Fibroblast of lung (primary cell): ENCODE results near the gene POLR1G. TPM values are rescaled to one million over a fixed set of nuclear protein-coding genes. Genes with fewer than 3 reads are reported as not detected.
"Not testable (repeated sequence)": the region's sequence is repeated elsewhere in the genome, so short reads cannot be mapped to it uniquely, and the experiment has no call there.

ENCODE experiments used
- DNase-seq, 2 donors: peaks; one replicate each; pipeline versions ENCODE4 v3.0.0 to v3.0.0-alpha.2; 2010; ENCODE audit warnings: low read depth in 2 of 2
- H2AFZ ChIP-seq: 2 replicates; pipeline ENCODE4 v1.5.1; 2012; ENCODE audit warnings: low read length, control low read depth, inconsistent platforms
- H3K27ac ChIP-seq: 2 replicates; pipeline ENCODE4 v1.5.1; 2011; ENCODE audit warnings: low read length, control low read depth; ENCODE audit not compliant: insufficient read depth
- H3K27me3 ChIP-seq: 2 replicates; pipeline ENCODE4 v1.5.1; 2011; ENCODE audit warnings: mild to moderate bottlenecking, low read length; ENCODE audit not compliant: control insufficient read depth, insufficient read depth
- H3K36me3 ChIP-seq: 2 replicates; pipeline ENCODE4 v1.5.1; 2011; ENCODE audit warnings: low read length; ENCODE audit not compliant: control insufficient read depth, insufficient read depth
- H3K4me1 ChIP-seq: 2 replicates; pipeline ENCODE4 v1.5.1; 2011; ENCODE audit warnings: low read length; ENCODE audit not compliant: control insufficient read depth, insufficient read depth; ENCODE audit errors: extremely low read depth
- H3K4me2 ChIP-seq: 2 replicates; pipeline ENCODE4 v1.5.1; 2011; ENCODE audit warnings: low read length, control low read depth; ENCODE audit not compliant: insufficient read depth; ENCODE audit errors: extremely low read depth
- H3K4me3 ChIP-seq, 4 experiments: fragments of 200-600 bp in 1 of 4; sonication (generic) in 1 of 4; replicated peaks in 1 of 4; 2 replicates each; pipeline ENCODE4 v1.5.1; 2011 to 2016; ENCODE audit warnings: low read length in 4 of 4, low read depth in 3 of 4, mild to moderate bottlenecking in 3 of 4, control low read depth in 2 of 4, inconsistent platforms in 1 of 4, mixed read lengths in 1 of 4; ENCODE audit not compliant: insufficient read depth in 1 of 4; ENCODE audit errors: control extremely low read depth in 1 of 4
- H3K79me2 ChIP-seq: 2 replicates; pipeline ENCODE4 v1.5.1; 2012; ENCODE audit warnings: mild to moderate bottlenecking, low read length, inconsistent platforms; ENCODE audit not compliant: control insufficient read depth, insufficient read depth
- H3K9ac ChIP-seq: 2 replicates; pipeline ENCODE4 v1.5.1; 2011; ENCODE audit warnings: mild to moderate bottlenecking, low read length, control low read depth; ENCODE audit not compliant: insufficient read depth
- H3K9me3 ChIP-seq: 2 replicates; pipeline ENCODE4 v1.5.1; 2012; ENCODE audit warnings: low read depth, low read length; ENCODE audit not compliant: control insufficient read depth, insufficient read depth
- H4K20me1 ChIP-seq: 2 replicates; pipeline ENCODE4 v1.5.1; 2011; ENCODE audit warnings: low read length; ENCODE audit not compliant: control insufficient read depth, insufficient read depth; ENCODE audit errors: extremely low read depth
- CTCF ChIP-seq, 2 donors: IDR thresholded peaks in 1 of 2; conservative IDR thresholded peaks in 1 of 2; 1 replicate in 1 of 2; 2 replicates in 1 of 2; pipeline ENCODE4 v1.5.1; 2011 to 2012; ENCODE audit warnings: low read length in 2 of 2, control low read depth in 1 of 2, inconsistent platforms in 1 of 2, low read depth in 1 of 2, mild to moderate bottlenecking in 1 of 2
- EZH2 ChIP-seq: IDR thresholded peaks from 2 replicates; pipeline ENCODE4 v1.5.1; 2012; ENCODE audit warnings: low read length, control low read depth, mild to moderate bottlenecking; ENCODE audit errors: missing control alignments
- polyA plus RNA-seq, 2 donors: library from polyadenylated mRNA; depleted of rRNA in 1 of 2; stranded (reverse) in 1 of 2; unstranded in 1 of 2; fragments of >200 nt; gene quantifications; 2 replicates each; pipeline ENCODE4 v1.2.1, GENCODE V29; 2011 to 2012; ENCODE audit warnings: missing spikeins in 1 of 2
- total RNA-seq: library from RNA; depleted of rRNA; stranded (reverse); fragments of >200 nt; gene quantifications from 2 replicates; pipeline ENCODE4 v1.2.1, GENCODE V29; 2014

Gene POLR1G
- total and polyA plus RNA-seq, 2 donors (not counting 1 experiment from before 2014, with no cell fraction given) = 3.6 to 4.7 TPM

GRCh38 chr19:45404557-45405434 is 1.6 kb upstream of the POLR1G start, which contains the start of gene PPP1R13L:
TSS of gene PPP1R13L (minus strand) at chr19:45405069. CDS start at chr19:45398318, 6,751 bp downstream.
- H3K27ac ChIP-seq = peak within 1 kb of the TSS; percentile 98
- no peaks in the 10 kb centered on the region for H4K20me1 ChIP-seq
- peak within 1 kb of the TSS; percentile 98 for H3K4me2 ChIP-seq
- peak within 1 kb of the TSS; percentile 68 to 96 (median 94) for H3K4me3 ChIP-seq
- no peaks in the 10 kb centered on the region for H3K9me3 ChIP-seq
- H3K9ac ChIP-seq = peak within 1 kb of the TSS; percentile 90
- no peaks in the 10 kb centered on the region for H3K27me3 ChIP-seq
- TF ChIP-seq EZH2 (no peak), CTCF (conservative IDR thresholded peaks at IDR 0.05 in 1 of 2, IDR thresholded peaks at IDR 0.05 in 1 of 2; ENCODE audit: low read depth in 1 of 2, low read length in 2 of 2) (no peak)
- peaks cover 8% of the 10 kb centered on the region for H3K4me1 ChIP-seq
- peaks cover 6% of the 10 kb centered on the region for H3K79me2 ChIP-seq
- H3K36me3 ChIP-seq = no peaks in the 10 kb centered on the region
- peak; percentile 53 to 82 for DNase-seq
- H2AFZ ChIP-seq = peak within 1 kb of the TSS; percentile 92

GRCh38 chr19:45405435-45406225 is 814 bp upstream of the POLR1G start:
- H3K79me2 ChIP-seq = peaks cover 6% of the 10 kb centered on the region
- peak overlapping the region; percentile 98 for H3K27ac ChIP-seq
- peak overlapping the region; percentile 92 for H2AFZ ChIP-seq
- H3K9me3 ChIP-seq = no peaks in the 10 kb centered on the region
- TF ChIP-seq CTCF (conservative IDR thresholded peaks at IDR 0.05 in 1 of 2, IDR thresholded peaks at IDR 0.05 in 1 of 2; ENCODE audit: low read depth in 1 of 2, low read length in 2 of 2) = no peak
- no peak for TF ChIP-seq EZH2
- no peaks in the 10 kb centered on the region for H3K36me3 ChIP-seq
- H4K20me1 ChIP-seq = no peaks in the 10 kb centered on the region
- H3K9ac ChIP-seq = peak overlapping the region; percentile 90
- no peaks in the 10 kb centered on the region for H3K27me3 ChIP-seq
- H3K4me1 ChIP-seq = peaks cover 8% of the 10 kb centered on the region
- peak overlapping the region; percentile 98 for H3K4me2 ChIP-seq
- DNase-seq = peak; percentile 85 to 87
- peak overlapping the region; percentile 68 to 96 (median 94) for H3K4me3 ChIP-seq

- Histone ChIP-seq H3K36me3 (no peaks in the 10 kb centered on the region), H3K4me1 (peaks cover 8% of the 10 kb centered on the region), H2AFZ (no peak overlapping the region), H3K27me3 (no peaks in the 10 kb centered on the region), H3K9ac (peak overlapping the region; percentile 90), H3K79me2 (peaks cover 6% of the 10 kb centered on the region), H3K9me3 (no peaks in the 10 kb centered on the region), H3K27ac (peak overlapping the region; percentile 98), H4K20me1 (no peaks in the 10 kb centered on the region), H3K4me3 (peak overlapping the region; percentile 68 to 96 (median 94)), H3K4me2 (peak overlapping the region; percentile 98)
- TF ChIP-seq EZH2 (no peak), CTCF (conservative IDR thresholded peaks at IDR 0.05 in 1 of 2, IDR thresholded peaks at IDR 0.05 in 1 of 2; ENCODE audit: low read depth in 1 of 2, low read length in 2 of 2) (no peak)
- no peak for DNase-seq
These were observed 589 bp downstream of the POLR1G start for GRCh38 chr19:45407091-45407375.

GRCh38 chr19:45407585-45407984 is 1.1 kb downstream of the POLR1G start:
- not testable (repeated sequence) for H3K36me3 ChIP-seq, H3K79me2 ChIP-seq, H3K27ac ChIP-seq, H2AFZ ChIP-seq, H3K9me3 ChIP-seq, H4K20me1 ChIP-seq, H3K4me1 ChIP-seq, DNase-seq, H3K27me3 ChIP-seq, H3K9ac ChIP-seq
- Histone ChIP-seq H3K4me3 (peak overlapping the region; percentile 68 to 96 (median 94)), H3K4me2 (peak overlapping the region; percentile 98)
